Measurements from ENCODE around the gene VPS39.

DNA sequence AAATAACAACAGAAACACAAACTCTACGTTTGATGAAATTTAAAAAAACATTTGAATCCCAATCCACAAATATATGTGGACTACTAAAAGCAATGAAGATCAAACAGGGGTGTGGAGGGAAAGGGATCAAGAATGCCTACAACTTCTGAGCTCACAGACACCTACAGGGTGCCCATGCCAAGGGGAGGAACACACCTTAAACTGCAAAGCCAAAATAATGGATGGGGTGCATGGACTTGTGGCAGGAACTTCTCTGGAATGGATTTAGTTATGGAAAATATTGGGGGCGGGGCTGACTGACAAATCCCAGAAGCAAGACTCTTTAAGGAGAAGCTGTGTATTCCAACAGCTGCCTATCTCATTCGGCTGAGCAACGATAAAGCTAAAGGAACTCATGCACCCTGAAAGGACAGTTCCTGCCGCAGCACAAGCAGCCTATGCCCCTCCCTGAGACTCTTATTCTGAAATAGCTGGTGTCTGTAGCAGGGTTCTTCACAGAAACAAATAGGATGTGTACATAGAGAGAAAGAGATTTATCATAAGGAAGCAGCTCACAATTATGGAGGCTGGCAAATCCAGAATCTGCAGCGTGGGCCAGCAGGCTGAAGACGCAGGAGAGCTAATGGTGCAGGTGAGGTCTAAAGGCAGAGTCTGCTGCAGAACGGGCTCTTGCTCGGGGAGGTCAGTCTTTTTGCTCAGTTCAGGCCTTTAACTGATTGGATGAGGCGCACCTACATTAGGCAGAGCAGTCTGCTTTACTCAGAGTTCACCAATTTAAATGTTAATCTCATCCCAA lies 89.3 kb downstream of the VPS39 start:
- TF ChIP-seq POLR2A (IDR thresholded peaks at IDR 0.05) = no peak
- TF ChIP-seq, protein P1, sequence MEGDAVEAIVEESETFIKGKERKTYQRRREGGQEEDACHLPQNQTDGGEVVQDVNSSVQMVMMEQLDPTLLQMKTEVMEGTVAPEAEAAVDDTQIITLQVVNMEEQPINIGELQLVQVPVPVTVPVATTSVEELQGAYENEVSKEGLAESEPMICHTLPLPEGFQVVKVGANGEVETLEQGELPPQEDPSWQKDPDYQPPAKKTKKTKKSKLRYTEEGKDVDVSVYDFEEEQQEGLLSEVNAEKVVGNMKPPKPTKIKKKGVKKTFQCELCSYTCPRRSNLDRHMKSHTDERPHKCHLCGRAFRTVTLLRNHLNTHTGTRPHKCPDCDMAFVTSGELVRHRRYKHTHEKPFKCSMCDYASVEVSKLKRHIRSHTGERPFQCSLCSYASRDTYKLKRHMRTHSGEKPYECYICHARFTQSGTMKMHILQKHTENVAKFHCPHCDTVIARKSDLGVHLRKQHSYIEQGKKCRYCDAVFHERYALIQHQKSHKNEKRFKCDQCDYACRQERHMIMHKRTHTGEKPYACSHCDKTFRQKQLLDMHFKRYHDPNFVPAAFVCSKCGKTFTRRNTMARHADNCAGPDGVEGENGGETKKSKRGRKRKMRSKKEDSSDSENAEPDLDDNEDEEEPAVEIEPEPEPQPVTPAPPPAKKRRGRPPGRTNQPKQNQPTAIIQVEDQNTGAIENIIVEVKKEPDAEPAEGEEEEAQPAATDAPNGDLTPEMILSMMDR (IDR thresholded peaks at IDR 0.05) = no peak

Measured in uterus (tissue), 2 donors.